Natural killer cell (primary cell): ENCODE results near the gene UGGT1. TPM values are rescaled to one million over a fixed set of nuclear protein-coding genes. Genes with fewer than 3 reads are reported as not detected.

ENCODE experiments used
- ATAC-seq, 3 donors: fragments of 150-1000 bp in 2 of 3; fragments of 200-7000 bp in 1 of 3; cut with Tn5 transposase; 1 replicate in 1 of 3; 2 replicates in 2 of 3; pipeline ENCODE4 v1.10.0; 2021; ENCODE audit warnings: mild to moderate bottlenecking in 2 of 3, moderate library complexity in 2 of 3
- DNase-seq, 2 donors: peaks; one replicate each; pipeline versions ENCODE4 v3.0.0 to v3.0.0-alpha.2; 2013 to 2021; ENCODE audit warnings: mixed read lengths in 1 of 2
- H3K27ac ChIP-seq: one replicate; pipeline ENCODE4 v1.5.1; 2013; ENCODE audit warnings: mild to moderate bottlenecking, low read length
- H3K27me3 ChIP-seq: one replicate; pipeline ENCODE4 v1.6.1; 2013; ENCODE audit warnings: low read length; ENCODE audit not compliant: control insufficient read depth, insufficient read depth
- H3K36me3 ChIP-seq: one replicate; pipeline ENCODE4 v1.6.1; 2013; ENCODE audit warnings: low read length; ENCODE audit not compliant: control insufficient read depth, insufficient read depth
- H3K4me1 ChIP-seq: one replicate; pipeline ENCODE4 v1.6.1; 2013; ENCODE audit warnings: low read length; ENCODE audit not compliant: control insufficient read depth, insufficient read depth
- H3K4me3 ChIP-seq: one replicate; pipeline ENCODE4 v1.5.1; 2013; ENCODE audit warnings: low read length
- H3K9me3 ChIP-seq: one replicate; pipeline ENCODE4 v1.6.1; 2013; ENCODE audit warnings: low read length; ENCODE audit not compliant: control insufficient read depth, insufficient read depth
- H3K27ac Mint-ChIP-seq, 2 donors: one replicate each; pipeline ENCODE4 v1.8.0; 2022; ENCODE audit warnings: mild to moderate bottlenecking in 2 of 2, mixed read lengths in 2 of 2, moderate library complexity in 1 of 2
- H3K27me3 Mint-ChIP-seq, 2 donors: one replicate each; pipeline ENCODE4 v1.8.0; 2022; ENCODE audit warnings: low read depth in 2 of 2, mixed read lengths in 2 of 2
- H3K36me3 Mint-ChIP-seq: one replicate; pipeline ENCODE4 v1.8.0; 2022; ENCODE audit warnings: mixed read lengths
- H3K4me1 Mint-ChIP-seq, 2 donors: one replicate each; pipeline ENCODE4 v1.8.0; 2022; ENCODE audit warnings: mixed read lengths in 2 of 2
- H3K4me3 Mint-ChIP-seq: one replicate; pipeline ENCODE4 v1.8.0; 2022; ENCODE audit warnings: mild to moderate bottlenecking, moderate library complexity, mixed read lengths
- H3K9me3 Mint-ChIP-seq, 2 donors: one replicate each; pipeline ENCODE4 v1.8.0; 2022; ENCODE audit warnings: mixed read lengths in 2 of 2
- CTCF ChIP-seq: fragments of 200-600 bp; IDR thresholded peaks from one replicate; pipeline ENCODE4 v1.8.0; 2022; ENCODE audit warnings: antibody characterized with exemption
- WGBS: methylation state at CpG from one replicate; pipeline ENCODE4 v1.1.7; 2013; ENCODE audit warnings: missing lambda C conversion rate; ENCODE audit not compliant: insufficient coverage; 5-methylcytosine and 5-hydroxymethylcytosine counted together
- intact Hi-C: fragments of 100-400 bp; cut with micrococcal nuclease; formaldehyde crosslinking; loops from one replicate; pipeline ENCODE4 v1.14.2; 2022
- total RNA-seq, 4 donors: library from RNA; stranded (reverse); fragments of 120-200 nt in 1 of 4; gene quantifications; one replicate each; pipeline versions ENCODE4 v1.2.3 to v1.2.4, GENCODE V29; 2013 to 2022

The UGGT1 gene
- total RNA-seq, 3 donors from 2014 or later (not counting 1 experiment from before 2014, with no cell fraction given) = 48.2 to 70.3 (median 60.7) TPM

DNA sequence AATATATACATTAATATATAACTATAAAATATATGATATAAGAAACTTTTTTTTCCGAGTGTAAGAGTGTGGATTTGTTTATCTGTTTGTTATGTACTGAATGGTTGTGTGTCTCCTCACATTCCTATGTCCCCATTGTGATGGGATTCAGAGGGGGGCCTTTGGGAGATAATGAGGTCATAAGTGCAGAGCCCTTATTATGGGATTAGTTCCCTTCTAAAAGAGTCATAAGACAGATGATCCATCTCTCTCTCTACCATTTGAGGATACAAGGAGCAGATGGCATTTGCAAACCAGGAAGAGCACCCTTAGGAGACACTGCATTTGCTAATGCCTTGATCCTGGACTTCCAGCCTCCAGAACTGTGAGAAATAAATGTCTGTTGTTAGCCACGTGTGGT lies 32.9 kb upstream of the UGGT1 start:
- H3K27me3 Mint-ChIP-seq = peaks cover 0 to 5% of the 10 kb centered on the region in 2 donors

DNA sequence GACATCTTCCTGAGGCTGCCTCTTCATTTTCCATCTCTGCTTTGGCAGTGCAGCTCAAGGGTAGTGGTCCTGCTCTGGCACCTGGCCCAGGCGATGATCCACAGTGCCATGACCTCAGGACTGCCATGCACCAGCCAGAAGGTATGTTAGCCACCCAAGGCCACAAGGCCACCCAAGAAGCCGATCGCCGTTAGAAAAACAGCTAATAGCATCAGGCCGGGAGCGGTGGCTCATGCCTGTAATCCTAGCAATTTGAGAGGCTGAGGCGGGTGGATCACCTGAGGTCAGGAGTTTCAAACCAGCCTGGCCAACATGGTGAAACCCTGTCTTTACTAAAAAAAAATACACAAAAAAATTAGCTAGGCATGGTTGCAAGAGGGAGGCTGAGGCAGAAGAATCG lies 28.4 kb upstream of the UGGT1 start:
- H3K4me3 ChIP-seq = no peak overlapping the region
- no peaks in the 10 kb centered on the region for H3K36me3 ChIP-seq
- no peak overlapping the region for H3K27ac ChIP-seq
- Mint-ChIP-seq H3K27ac (no peak overlapping the region), H3K4me1 (peaks cover 0 to 4% of the 10 kb centered on the region in 2 donors), H3K4me3 (no peak overlapping the region), H3K36me3 (no peaks in the 10 kb centered on the region), H3K9me3 (no peaks in the 10 kb centered on the region), H3K27me3 (no peaks in the 10 kb centered on the region)
- H3K27me3 ChIP-seq = no peaks in the 10 kb centered on the region
- H3K9me3 ChIP-seq = no peaks in the 10 kb centered on the region
- 95% methylated on average over 8 of the region's 8 CpGs for WGBS
- ATAC-seq = no peak
- no peak for DNase-seq
- H3K4me1 ChIP-seq = no peaks in the 10 kb centered on the region
- intact Hi-C loops = no loop called here
- no peak for TF ChIP-seq CTCF

More for the DNA sequence above, 32.9 kb upstream of the UGGT1 start:
- 94% methylated on average over 1 of the region's 2 CpGs for WGBS
- Histone ChIP-seq H3K27ac (no peak overlapping the region), H3K4me3 (no peak overlapping the region), H3K36me3 (no peaks in the 10 kb centered on the region), H3K4me1 (no peaks in the 10 kb centered on the region), H3K9me3 (no peaks in the 10 kb centered on the region), H3K27me3 (peaks cover 2% of the 10 kb centered on the region)
- Mint-ChIP-seq H3K9me3 (no peaks in the 10 kb centered on the region), H3K27ac (no peak overlapping the region), H3K36me3 (no peaks in the 10 kb centered on the region), H3K4me1 (peaks cover 0 to under 1% of the 10 kb centered on the region in 2 donors), H3K4me3 (no peak overlapping the region)
- no peak for TF ChIP-seq CTCF
- intact Hi-C loops = no loop called here
- DNase-seq (no peak), ATAC-seq (no peak)

- Mint-ChIP-seq H3K4me1 (peaks cover 0 to 4% of the 10 kb centered on the region in 2 donors), H3K9me3 (no peaks in the 10 kb centered on the region)
- H3K27me3 ChIP-seq = no peaks in the 10 kb centered on the region
Measured at GRCh38 chr2:128064353-128064752, 26.6 kb upstream of the UGGT1 start.

More at GRCh38 chr2:128064353-128064752, 26.6 kb upstream of the UGGT1 start:
- no peaks in the 10 kb centered on the region for H3K9me3 ChIP-seq
- Mint-ChIP-seq H3K4me3 (no peak overlapping the region), H3K27ac (no peak overlapping the region), H3K27me3 (no peaks in the 10 kb centered on the region), H3K36me3 (no peaks in the 10 kb centered on the region)
- intact Hi-C loops = no loop called here
- no peaks in the 10 kb centered on the region for H3K4me1 ChIP-seq
- TF ChIP-seq CTCF = no peak
- DNase-seq (no peak), ATAC-seq (no peak)
- no peak overlapping the region for H3K27ac ChIP-seq
- 100% methylated on average over 1 of the region's 1 CpG for WGBS
- H3K4me3 ChIP-seq = no peak overlapping the region
- H3K36me3 ChIP-seq = no peaks in the 10 kb centered on the region
